Breast epithelium (tissue), 3 donors: ENCODE data around the gene RHNO1.

ENCODE experiments used
- CTCF ChIP-seq, 3 donors: fragments of 450-650 bp; IDR thresholded peaks; one replicate each; pipeline ENCODE4 v1.5.1; 2016 to 2017; ENCODE audit warnings: antibody characterized with exemption in 3 of 3, mild to moderate bottlenecking in 3 of 3, moderate library complexity in 3 of 3
- POLR2A ChIP-seq: fragments of 450-650 bp; IDR thresholded peaks from one replicate; pipeline ENCODE4 v1.6.1; 2016; ENCODE audit warnings: antibody characterized with exemption, mild to moderate bottlenecking, moderate library complexity

- no peak for TF ChIP-seq CTCF (IDR thresholded peaks at IDR 0.05)
- TF ChIP-seq POLR2A: no peak
Observed at GRCh38 chr12:2876431-2877046, 484 bp upstream of the RHNO1 start.
